H9 (cell line): ENCODE data around the gene SUPT3H. TPM values are rescaled to one million over a fixed set of nuclear protein-coding genes. Genes with fewer than 3 reads are reported as not detected.

ENCODE experiments used
- DNase-seq: peaks from one replicate; pipeline ENCODE4 v3.0.0-alpha.2; 2017
- H2AFZ ChIP-seq: one replicate; pipeline ENCODE4 v1.6.1; 2013; ENCODE audit warnings: mild to moderate bottlenecking, low read length, control low read depth, moderate library complexity
- H2AK5ac ChIP-seq: 2 replicates; pipeline ENCODE4 v1.6.1; 2013; ENCODE audit warnings: low read length, control low read depth, mixed read lengths; ENCODE audit not compliant: insufficient read length
- H2BK120ac ChIP-seq: one replicate; pipeline ENCODE4 v1.6.1; 2013; ENCODE audit warnings: low read depth, mild to moderate bottlenecking, low read length, control low read depth, inconsistent platforms; ENCODE audit not compliant: poor library complexity, severe bottlenecking
- H2BK12ac ChIP-seq: 2 replicates; pipeline ENCODE4 v1.6.1; 2013; ENCODE audit warnings: low read length, control low read depth, mixed read lengths, low read depth; ENCODE audit not compliant: insufficient read length
- H2BK15ac ChIP-seq: 2 replicates; pipeline ENCODE4 v1.6.1; 2013; ENCODE audit warnings: low read depth, low read length, control low read depth
- H2BK20ac ChIP-seq: one replicate; pipeline ENCODE4 v1.6.1; 2013; ENCODE audit warnings: low read depth, mild to moderate bottlenecking, low read length, control low read depth, inconsistent platforms; ENCODE audit not compliant: poor library complexity, severe bottlenecking
- H2BK5ac ChIP-seq: 2 replicates; pipeline ENCODE4 v1.6.1; 2013; ENCODE audit warnings: low read length, control low read depth, mixed read lengths; ENCODE audit not compliant: insufficient read length
- H3K14ac ChIP-seq: 2 replicates; pipeline ENCODE4 v1.6.1; 2013; ENCODE audit warnings: low read length, control low read depth; ENCODE audit not compliant: insufficient read depth
- H3K18ac ChIP-seq: 2 replicates; pipeline ENCODE4 v1.6.1; 2013; ENCODE audit warnings: low read depth, mild to moderate bottlenecking, mixed read lengths, low read length, control low read depth; ENCODE audit not compliant: insufficient read length
- H3K23ac ChIP-seq: 2 replicates; pipeline ENCODE4 v1.6.1; 2013; ENCODE audit warnings: low read length, control low read depth, mixed read lengths, low read depth; ENCODE audit not compliant: insufficient read length
- H3K23me2 ChIP-seq: 2 replicates; pipeline ENCODE4 v1.6.1; 2013; ENCODE audit warnings: low read depth, mild to moderate bottlenecking, mixed read lengths, low read length, control low read depth; ENCODE audit not compliant: insufficient read length, poor library complexity, severe bottlenecking
- H3K27ac ChIP-seq: 2 replicates; pipeline ENCODE4 v1.5.1; 2013; ENCODE audit warnings: low read length, control low read depth, mixed read lengths, low read depth; ENCODE audit not compliant: insufficient read length
- H3K27me3 ChIP-seq: 2 replicates; pipeline ENCODE4 v1.6.1; 2013; ENCODE audit warnings: low read length, control low read depth, inconsistent platforms; ENCODE audit not compliant: insufficient read depth
- H3K4ac ChIP-seq: 2 replicates; pipeline ENCODE4 v1.6.1; 2013; ENCODE audit warnings: low read depth, mild to moderate bottlenecking, control low read depth, inconsistent platforms, low read length, moderate library complexity
- H3K4me1 ChIP-seq: 2 replicates; pipeline ENCODE4 v1.6.1; 2013; ENCODE audit warnings: low read length, control low read depth, inconsistent platforms; ENCODE audit not compliant: insufficient read depth
- H3K4me2 ChIP-seq: 2 replicates; pipeline ENCODE4 v1.6.1; 2013; ENCODE audit warnings: low read length, control low read depth, mixed read lengths; ENCODE audit not compliant: insufficient read length, insufficient read depth
- H3K56ac ChIP-seq: 2 replicates; pipeline ENCODE4 v1.6.1; 2013; ENCODE audit warnings: low read depth, mild to moderate bottlenecking, mixed read lengths, low read length, control low read depth; ENCODE audit not compliant: insufficient read length
- H3K79me1 ChIP-seq: 2 replicates; pipeline ENCODE4 v1.6.1; 2013; ENCODE audit warnings: low read depth, mild to moderate bottlenecking, moderate library complexity, low read length, control low read depth, inconsistent platforms; ENCODE audit not compliant: insufficient read depth, poor library complexity, severe bottlenecking
- H3K79me2 ChIP-seq: 2 replicates; pipeline ENCODE4 v1.6.1; 2013; ENCODE audit warnings: low read length, control low read depth, inconsistent platforms; ENCODE audit not compliant: insufficient read depth
- H3K9ac ChIP-seq: 2 replicates; pipeline ENCODE4 v1.6.1; 2013; ENCODE audit warnings: low read length, control low read depth, mixed read lengths; ENCODE audit not compliant: insufficient read length; ENCODE audit errors: extremely low read depth
- H3K9me3 ChIP-seq: one replicate; pipeline ENCODE4 v1.6.1; 2013; ENCODE audit warnings: low read depth, low read length, inconsistent platforms; ENCODE audit not compliant: control insufficient read depth
- H3T11ph ChIP-seq: one replicate; pipeline ENCODE4 v1.6.1; 2013; ENCODE audit warnings: mild to moderate bottlenecking, low read length, control low read depth, inconsistent platforms
- H4K20me1 ChIP-seq: one replicate; pipeline ENCODE4 v1.6.1; 2013; ENCODE audit not compliant: control insufficient read depth, insufficient read length, insufficient read depth
- H4K5ac ChIP-seq: 2 replicates; pipeline ENCODE4 v1.6.1; 2013; ENCODE audit warnings: low read depth, mild to moderate bottlenecking, mixed read lengths, low read length, control low read depth; ENCODE audit not compliant: insufficient read length
- H4K8ac ChIP-seq: replicated peaks from 2 replicates; pipeline ENCODE4 v1.6.1; 2013; ENCODE audit warnings: low read length, control low read depth, mixed read lengths, low read depth; ENCODE audit not compliant: insufficient read length
- H4K91ac ChIP-seq: 2 replicates; pipeline ENCODE4 v1.6.1; 2013; ENCODE audit warnings: low read depth, mild to moderate bottlenecking, moderate library complexity, mixed read lengths, low read length, control low read depth; ENCODE audit not compliant: insufficient read length
- H3K27ac Mint-ChIP-seq, 3 experiments: 2 replicates in 2 of 3; 3 replicates in 1 of 3; pipeline ENCODE4 v1.8.0; 2020 to 2021; ENCODE audit warnings: mixed read lengths in 3 of 3, mild to moderate bottlenecking in 1 of 3, moderate library complexity in 1 of 3
- H3K27me3 Mint-ChIP-seq: 2 replicates; pipeline ENCODE4 v1.8.0; 2021; ENCODE audit warnings: low read depth, mild to moderate bottlenecking, moderate library complexity, mixed read lengths
- H3K36me3 Mint-ChIP-seq, 3 experiments: 2 replicates in 2 of 3; 3 replicates in 1 of 3; pipeline ENCODE4 v1.8.0; 2020 to 2021; ENCODE audit warnings: low read depth in 3 of 3, mixed read lengths in 3 of 3; ENCODE audit not compliant: insufficient read depth in 1 of 3
- H3K4me1 Mint-ChIP-seq, 2 experiments: 2 replicates each; pipeline ENCODE4 v1.8.0; 2020; ENCODE audit warnings: mixed read lengths in 2 of 2
- H3K4me3 Mint-ChIP-seq, 2 experiments: 2 replicates in 1 of 2; 3 replicates in 1 of 2; pipeline ENCODE4 v1.8.0; 2020 to 2021; ENCODE audit warnings: mild to moderate bottlenecking in 2 of 2, mixed read lengths in 2 of 2, moderate library complexity in 1 of 2
- H3K9me3 Mint-ChIP-seq, 2 experiments: 2 replicates in 1 of 2; 3 replicates in 1 of 2; pipeline ENCODE4 v1.8.0; 2020; ENCODE audit warnings: mild to moderate bottlenecking in 2 of 2, mixed read lengths in 2 of 2, moderate library complexity in 1 of 2
- WGBS: extraction: QIAGEN DNeasy Blood & Tissue Kit; methylation state at CpG from one replicate; pipeline ENCODE4 v1.1.7; 2013; ENCODE audit warnings: missing lambda C conversion rate, low lambda C conversion rate, mixed read lengths; ENCODE audit not compliant: insufficient read length; ENCODE audit errors: extremely low coverage; 5-methylcytosine and 5-hydroxymethylcytosine counted together
- total RNA-seq: library from RNA; stranded (reverse); gene quantifications from 2 replicates; pipeline ENCODE4 v1.2.1, GENCODE V29; 2021
- TF ChIP-seq, protein P1 (sequence below): fragments of 200-600 bp; sonication (generic); conservative IDR thresholded peaks from 3 replicates; pipeline ENCODE4 v1.8.0; 2021; ENCODE audit warnings: antibody characterized with exemption, mild to moderate bottlenecking

The SUPT3H gene
- total RNA-seq, 1 experiment from 2014 or later, result 22.5 TPM

DNA sequence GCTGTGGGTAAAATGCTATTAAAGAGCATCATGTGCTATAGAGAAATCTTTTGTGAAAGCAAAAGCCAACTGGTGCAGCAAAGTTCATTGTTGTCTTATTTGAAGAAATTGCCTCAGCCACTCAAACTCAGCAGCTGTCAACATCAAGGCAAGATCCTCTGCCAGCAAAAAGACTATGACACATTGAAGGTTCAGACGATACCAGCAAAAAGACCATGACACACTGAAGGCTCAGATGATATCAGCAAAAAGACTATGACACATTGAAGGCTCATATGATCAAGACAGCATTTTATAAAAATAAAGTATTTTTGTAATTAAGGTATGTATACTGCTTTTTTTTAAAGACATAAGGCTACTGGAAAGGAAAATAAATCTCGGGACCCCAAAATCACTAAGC, 168.0 kb downstream of the SUPT3H start:
- H3K4ac ChIP-seq, result no peak overlapping the region
- H3K27me3 Mint-ChIP-seq, result no peaks in the 10 kb centered on the region

More for the DNA sequence above, 168.0 kb downstream of the SUPT3H start:
- Histone ChIP-seq H2BK120ac (no peak overlapping the region), H2BK20ac (no peak overlapping the region), H3K23ac (no peak overlapping the region), H2BK5ac (no peak overlapping the region), H3K14ac (no peak overlapping the region), H4K20me1 (no peaks in the 10 kb centered on the region), H4K8ac (no peak overlapping the region), H4K5ac (no peak overlapping the region), H3K79me2 (no peaks in the 10 kb centered on the region), H3K9ac (no peak overlapping the region), H3K27ac (no peak overlapping the region), H4K91ac (no peak overlapping the region), H3K4me1 (peaks cover 3% of the 10 kb centered on the region; the same call in 1 of the 2 replicates), H3K23me2 (no peaks in the 10 kb centered on the region), H2AFZ (no peak overlapping the region), H3T11ph (no peak overlapping the region), H2AK5ac (no peak overlapping the region), H3K18ac (no peak overlapping the region), H2BK15ac (no peak overlapping the region), H3K9me3 (peaks cover 9% of the 10 kb centered on the region), H3K27me3 (no peaks in the 10 kb centered on the region), H3K56ac (no peak overlapping the region), H3K79me1 (no peaks in the 10 kb centered on the region), H2BK12ac (no peak overlapping the region), H3K4me2 (no peak overlapping the region)
- Mint-ChIP-seq H3K27ac (no peak overlapping the region), H3K9me3 (peaks cover 18 to 23% of the 10 kb centered on the region in 2 experiments), H3K4me3 (no peak overlapping the region), H3K36me3 (peaks cover 8 to 21% (median 12%) of the 10 kb centered on the region in 3 experiments), H3K4me1 (peaks cover 14 to 18% of the 10 kb centered on the region in 2 experiments)
- no peak for DNase-seq
- TF ChIP-seq, protein P1, sequence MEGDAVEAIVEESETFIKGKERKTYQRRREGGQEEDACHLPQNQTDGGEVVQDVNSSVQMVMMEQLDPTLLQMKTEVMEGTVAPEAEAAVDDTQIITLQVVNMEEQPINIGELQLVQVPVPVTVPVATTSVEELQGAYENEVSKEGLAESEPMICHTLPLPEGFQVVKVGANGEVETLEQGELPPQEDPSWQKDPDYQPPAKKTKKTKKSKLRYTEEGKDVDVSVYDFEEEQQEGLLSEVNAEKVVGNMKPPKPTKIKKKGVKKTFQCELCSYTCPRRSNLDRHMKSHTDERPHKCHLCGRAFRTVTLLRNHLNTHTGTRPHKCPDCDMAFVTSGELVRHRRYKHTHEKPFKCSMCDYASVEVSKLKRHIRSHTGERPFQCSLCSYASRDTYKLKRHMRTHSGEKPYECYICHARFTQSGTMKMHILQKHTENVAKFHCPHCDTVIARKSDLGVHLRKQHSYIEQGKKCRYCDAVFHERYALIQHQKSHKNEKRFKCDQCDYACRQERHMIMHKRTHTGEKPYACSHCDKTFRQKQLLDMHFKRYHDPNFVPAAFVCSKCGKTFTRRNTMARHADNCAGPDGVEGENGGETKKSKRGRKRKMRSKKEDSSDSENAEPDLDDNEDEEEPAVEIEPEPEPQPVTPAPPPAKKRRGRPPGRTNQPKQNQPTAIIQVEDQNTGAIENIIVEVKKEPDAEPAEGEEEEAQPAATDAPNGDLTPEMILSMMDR, result no peak
- WGBS, result no CpG with 5 or more reads among the region's 2 CpGs
